Suprapubic skin (tissue), 3 donors: ENCODE data around the gene STAT6.

Experiments used
- CTCF ChIP-seq, 2 donors: fragments of 200-600 bp in 1 of 2; fragments of 450-650 bp in 1 of 2; sonication (generic) in 1 of 2; IDR thresholded peaks; one replicate each; pipeline ENCODE4 v1.5.1; 2016 to 2019; ENCODE audit warnings: antibody characterized with exemption in 2 of 2, mild to moderate bottlenecking in 1 of 2, moderate library complexity in 1 of 2
- EP300 ChIP-seq: sonication (generic); formaldehyde crosslinking; IDR thresholded peaks from one replicate; pipeline ENCODE4 v1.6.1; 2017; ENCODE audit warnings: antibody characterized with exemption
- POLR2A ChIP-seq, 2 donors: fragments of 450-650 bp; IDR thresholded peaks; one replicate each; pipeline ENCODE4 v1.6.1; 2017; ENCODE audit warnings: antibody characterized with exemption in 2 of 2, mild to moderate bottlenecking in 2 of 2, moderate library complexity in 2 of 2

- TF ChIP-seq POLR2A (IDR thresholded peaks at IDR 0.05) (no peak), CTCF (IDR thresholded peaks at IDR 0.05) (no peak), EP300 (no peak)
These were observed 12.7 kb upstream of the STAT6 start for GRCh38 chr12:57123813-57124212.
